Stimulated activated CD4-positive, alpha-beta T cell treated with anti-CD3 and anti-CD28 coated beads, Interleukin-12 subunit alpha, Interleukin-12 subunit beta, amount 100 ng/mL, for 4 hours (primary cell): ENCODE data around the gene TCEA2.

Experiments used
- DNase-seq: peaks from one replicate; pipeline ENCODE4 v3.0.0-alpha.2; 2020

TCEA2 gene

GRCh38 chr20:64036346-64037198, 26.4 kb upstream of the TCEA2 start:
- DNase-seq, result no peak

- no peak for DNase-seq
Measured at GRCh38 chr20:64037199-64037497, 25.9 kb upstream of the TCEA2 start.

- no peak for DNase-seq
Measured at GRCh38 chr20:64037498-64038213, 25.3 kb upstream of the TCEA2 start.

GRCh38 chr20:64038224-64038564, 24.8 kb upstream of the TCEA2 start:
- DNase-seq, result no peak

- DNase-seq, result peak; percentile 78
Measured at GRCh38 chr20:64038565-64039292, 24.3 kb upstream of the TCEA2 start.

- no peak for DNase-seq
Measured at GRCh38 chr20:64039293-64040160, 23.5 kb upstream of the TCEA2 start.

- no peak for DNase-seq
Measured at GRCh38 chr20:64040231-64041039, 22.6 kb upstream of the TCEA2 start.

- no peak for DNase-seq
Measured at GRCh38 chr20:64041040-64041780, 21.8 kb upstream of the TCEA2 start.

GRCh38 chr20:64041781-64042053, 21.3 kb upstream of the TCEA2 start:
- no peak for DNase-seq

- no peak for DNase-seq
Measured at GRCh38 chr20:64042054-64042781, 20.8 kb upstream of the TCEA2 start.

- DNase-seq, result no peak
Measured at GRCh38 chr20:64043768-64044167, 19.2 kb upstream of the TCEA2 start.

- DNase-seq, result no peak
Measured at GRCh38 chr20:64044484-64045247, 18.3 kb upstream of the TCEA2 start.

GRCh38 chr20:64045346-64046011, 17.5 kb upstream of the TCEA2 start:
- no peak for DNase-seq

- no peak for DNase-seq
Measured at GRCh38 chr20:64047046-64047389, 16.0 kb upstream of the TCEA2 start.

GRCh38 chr20:64047968-64048401, 15.0 kb upstream of the TCEA2 start:
- DNase-seq, result no peak

- DNase-seq, result no peak
Measured at GRCh38 chr20:64048402-64049044, 14.5 kb upstream of the TCEA2 start.

GRCh38 chr20:64049060-64049877, 13.7 kb upstream of the TCEA2 start, which contains the start of gene SOX18:
Gene SOX18, minus strand, starts transcription at chr20:64049639. Its CDS starts 123 bp downstream, at chr20:64049516.
- no peak for DNase-seq

- no peak for DNase-seq
Measured at GRCh38 chr20:64049878-64050260, 13.1 kb upstream of the TCEA2 start.
